Measurements from ENCODE around the gene CDCA5.
A peak's percentile ranks its signal among the peaks of the same experiment; 100 is the strongest.

Gene CDCA5

DNA sequence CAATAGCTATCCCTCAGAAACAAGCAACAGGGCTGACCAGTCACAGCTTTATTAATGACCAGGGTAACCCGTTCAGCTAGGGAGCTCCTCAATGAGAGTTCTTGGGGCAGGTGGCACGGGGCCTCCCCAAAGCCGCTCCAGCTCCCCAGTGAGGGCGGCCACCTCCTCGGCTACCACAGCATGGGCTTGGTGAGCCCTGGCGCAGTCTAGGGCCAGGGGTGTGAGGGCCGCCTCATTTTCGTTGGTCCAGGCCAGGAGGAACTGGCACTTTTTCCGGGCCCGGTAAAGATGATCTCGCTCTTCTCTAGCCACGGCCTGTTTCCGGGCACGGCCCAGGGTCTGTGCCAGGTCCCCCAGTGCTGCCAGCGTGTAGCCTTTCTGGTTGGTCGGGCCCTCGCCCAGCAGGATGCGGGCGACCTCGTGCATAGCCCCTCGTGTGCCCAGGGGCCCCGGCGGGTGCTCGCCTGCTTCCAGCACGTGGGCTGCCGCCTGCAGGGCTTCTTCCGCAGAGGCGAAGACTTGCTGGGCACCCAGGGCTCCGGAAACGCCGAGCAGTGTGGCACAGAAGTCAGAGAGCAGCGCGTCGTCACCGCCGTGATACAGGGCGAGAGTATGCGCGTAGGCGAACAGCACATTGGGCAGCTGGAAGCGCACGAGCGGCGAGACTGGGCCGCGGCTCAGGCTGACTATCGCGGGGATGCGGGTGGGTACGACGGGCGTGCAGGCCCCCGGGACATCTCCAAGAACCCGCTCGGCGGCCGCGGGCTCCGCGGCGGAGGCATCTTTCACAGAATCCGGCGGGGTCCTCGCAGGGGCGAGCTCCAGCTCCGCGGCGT lies 32.7 kb upstream of the CDCA5 start:
- peaks cover 54 to 88% (median 73%) of the 10 kb centered on the region in 10 experiments for H3K4me1 ChIP-seq
- peak overlapping the region; percentile 73 to 94 (median 87) for H3K4me3 ChIP-seq
- H4K20me1 ChIP-seq = peaks cover 0 to 73% (median 43%) of the 10 kb centered on the region in 11 experiments; a peak in 17 of 22 replicates
- no peak for TF ChIP-seq Cebpa-rat (IDR thresholded peaks at IDR 0.05)
- H3K27ac ChIP-seq = peak overlapping the region; percentile 74 to 90 (median 87)
- no peaks in the 10 kb centered on the region for H3K9me3 ChIP-seq (replicated peaks in 1 of 11)
- H3K9ac ChIP-seq = peak overlapping the region; percentile 87 to 92 (median 90)
- H3K36me3 ChIP-seq = peaks cover 34 to 57% (median 49%) of the 10 kb centered on the region in 11 experiments
- H3K4me2 ChIP-seq = peak overlapping the region; percentile 91 to 100 (median 98)
- H3K27me3 ChIP-seq = no peaks in the 10 kb centered on the region

DNA sequence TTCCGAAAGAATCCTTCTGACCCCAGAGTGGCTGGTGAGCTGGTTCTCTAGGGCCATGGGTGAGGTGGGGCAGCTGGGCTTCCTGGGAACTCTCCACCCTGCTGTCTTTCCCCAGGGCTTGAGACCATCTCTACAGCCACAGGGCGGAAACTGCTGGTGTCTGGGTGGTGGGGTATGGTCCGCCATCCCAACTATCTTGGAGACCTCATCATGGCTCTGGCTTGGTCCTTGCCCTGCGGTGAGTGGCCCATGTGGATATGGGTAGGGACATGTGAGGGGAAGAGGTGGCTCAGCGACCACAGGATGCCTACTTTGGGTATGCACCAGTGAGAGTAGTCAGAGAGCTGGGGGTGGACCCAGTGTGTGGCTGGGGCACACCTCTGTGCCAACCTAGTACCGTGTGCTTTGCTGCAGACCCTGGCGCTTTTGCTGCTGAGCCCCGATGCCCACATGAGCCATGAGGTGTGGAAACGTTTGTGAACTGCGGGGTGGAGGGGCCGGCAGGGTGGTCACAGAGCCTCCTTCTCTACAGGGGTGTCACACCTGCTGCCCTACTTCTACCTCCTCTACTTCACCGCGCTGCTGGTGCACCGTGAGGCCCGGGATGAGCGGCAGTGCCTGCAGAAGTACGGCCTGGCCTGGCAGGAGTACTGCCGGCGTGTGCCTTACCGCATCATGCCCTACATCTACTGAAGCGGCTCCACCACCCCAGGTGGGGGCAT lies 31.7 kb upstream of the CDCA5 start:
- Histone ChIP-seq H3K27me3 (no peaks in the 10 kb centered on the region), H3K4me1 (peaks cover 57 to 91% (median 76%) of the 10 kb centered on the region in 10 experiments), H3K36me3 (peaks cover 27 to 48% (median 41%) of the 10 kb centered on the region in 11 experiments), H3K4me2 (peak overlapping the region; percentile 91 to 100 (median 98); a peak in 21 of 22 replicates), H3K4me3 (peak overlapping the region in 4 of 10 experiments; percentile 82 to 88 (median 86); a peak in 4 of 20 replicates), H3K9me3 (replicated peaks in 1 of 11) (no peaks in the 10 kb centered on the region), H4K20me1 (peaks cover 0 to 72% (median 51%) of the 10 kb centered on the region in 11 experiments; a peak in 20 of 22 replicates), H3K27ac (no peak overlapping the region), H3K9ac (peak overlapping the region in 10 of 11 experiments; percentile 87 to 92 (median 90); a peak in 16 of 22 replicates)
- TF ChIP-seq Cebpa-rat (IDR thresholded peaks at IDR 0.05) = no peak

DNA sequence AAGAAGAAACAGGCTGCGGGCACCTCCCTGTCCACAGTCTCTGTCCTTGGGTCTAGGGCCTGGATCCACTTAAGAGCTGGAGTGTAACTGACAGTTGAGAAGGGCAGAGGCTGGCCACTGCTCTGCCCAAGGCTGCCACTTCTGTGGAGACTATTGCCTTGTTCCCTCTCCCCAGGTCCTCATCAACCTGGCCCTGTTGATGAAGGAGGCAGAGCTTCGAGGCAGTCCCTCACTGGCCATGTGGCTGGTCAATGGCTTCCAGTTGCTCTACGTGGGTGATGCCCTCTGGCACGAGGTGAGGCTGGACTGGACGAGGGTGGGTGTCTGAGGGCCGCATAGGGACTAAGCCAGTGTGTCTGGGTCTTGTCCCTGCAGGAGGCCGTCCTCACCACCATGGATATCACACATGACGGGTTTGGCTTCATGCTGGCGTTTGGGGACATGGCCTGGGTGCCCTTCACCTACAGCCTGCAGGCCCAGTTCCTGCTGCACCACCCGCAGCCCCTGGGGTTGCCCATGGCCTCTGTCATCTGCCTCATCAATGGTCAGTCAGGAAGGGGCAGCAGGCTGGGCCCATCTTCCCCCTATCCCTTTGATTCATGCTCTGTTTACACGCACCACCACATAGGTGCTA lies 30.8 kb upstream of the CDCA5 start:
- no peak overlapping the region for H3K27ac ChIP-seq
- H3K27me3 ChIP-seq = no peaks in the 10 kb centered on the region
- H3K36me3 ChIP-seq = peaks cover 21 to 43% (median 37%) of the 10 kb centered on the region in 11 experiments
- H3K4me3 ChIP-seq = no peak overlapping the region
- peaks cover 0 to 71% (median 51%) of the 10 kb centered on the region in 11 experiments; a peak in 20 of 22 replicates for H4K20me1 ChIP-seq
- no peak for TF ChIP-seq Cebpa-rat (IDR thresholded peaks at IDR 0.05)
- 0 out of 22 replicates have a peak overlapping the region, but pooled peaks of 2 of the 11 experiments have one; percentile 97 to 100 for H3K4me2 ChIP-seq
- peak overlapping the region in 3 of 11 experiments; percentile 22 to 82 (median 78); a peak in 1 of 22 replicates for H3K9ac ChIP-seq
- H3K4me1 ChIP-seq = peaks cover 50 to 90% (median 73%) of the 10 kb centered on the region in 10 experiments
- H3K9me3 ChIP-seq (replicated peaks in 1 of 11) = no peaks in the 10 kb centered on the region

DNA sequence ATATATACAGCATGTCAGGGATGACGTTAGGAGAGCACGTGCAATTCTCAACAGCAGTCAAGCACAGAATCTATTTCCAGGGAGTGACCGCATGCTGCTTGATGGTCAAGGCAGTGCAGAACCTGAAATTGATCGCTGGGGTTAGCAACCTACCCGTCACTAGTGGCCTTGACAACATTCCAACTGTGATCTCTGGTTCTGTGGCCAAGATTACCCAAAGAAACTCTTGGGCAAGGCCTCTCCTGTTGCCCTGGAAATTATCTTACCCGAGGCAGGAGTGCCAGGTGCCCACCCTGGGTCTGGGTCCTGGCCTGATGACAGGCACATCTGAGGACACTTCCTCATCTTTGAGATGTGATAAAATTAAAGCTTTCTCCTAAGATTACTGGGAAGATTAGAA lies 30.0 kb upstream of the CDCA5 start:
- H3K4me2 ChIP-seq = peak overlapping the region; percentile 95 to 100 (median 99)
- H3K4me3 ChIP-seq = peak overlapping the region in 1 of 10 experiments; percentile 70; a peak in 1 of 20 replicates
- TF ChIP-seq Cebpa-rat (IDR thresholded peaks at IDR 0.05) = no peak
- peaks cover 21 to 42% (median 37%) of the 10 kb centered on the region in 11 experiments for H3K36me3 ChIP-seq
- peaks cover 46 to 82% (median 66%) of the 10 kb centered on the region in 10 experiments for H3K4me1 ChIP-seq
- H3K9ac ChIP-seq = peak overlapping the region in 6 of 11 experiments; percentile 75 to 82 (median 78); a peak in 6 of 22 replicates
- peaks cover 0 to 68% (median 47%) of the 10 kb centered on the region in 11 experiments; a peak in 20 of 22 replicates for H4K20me1 ChIP-seq
- H3K27me3 ChIP-seq = no peaks in the 10 kb centered on the region
- no peaks in the 10 kb centered on the region for H3K9me3 ChIP-seq (replicated peaks in 1 of 11)
- no peak overlapping the region for H3K27ac ChIP-seq

DNA sequence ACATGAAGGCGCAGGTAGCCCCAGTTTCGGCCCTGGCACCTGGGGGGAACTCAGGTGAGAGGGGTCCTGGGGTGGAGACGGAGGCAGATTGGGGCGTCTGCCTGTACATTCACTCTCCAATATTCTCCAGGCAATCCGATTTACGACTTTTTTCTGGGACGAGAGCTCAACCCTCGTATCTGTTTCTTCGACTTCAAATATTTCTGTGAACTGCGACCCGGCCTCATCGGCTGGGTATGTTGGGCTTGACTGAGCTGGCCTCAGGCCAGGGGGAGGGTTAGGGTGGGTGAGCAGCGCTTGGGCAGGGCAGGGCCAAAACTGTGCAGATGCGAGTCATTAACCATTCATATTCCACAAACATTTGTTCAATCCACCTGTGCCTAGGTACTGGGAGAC lies 29.5 kb upstream of the CDCA5 start:
- no peaks in the 10 kb centered on the region for H3K27me3 ChIP-seq
- peak overlapping the region; percentile 95 to 100 (median 99) for H3K4me2 ChIP-seq
- peak overlapping the region in 8 of 11 experiments; percentile 40 to 69 (median 60); a peak in 14 of 22 replicates for H3K27ac ChIP-seq
- H3K36me3 ChIP-seq = peaks cover 21 to 42% (median 37%) of the 10 kb centered on the region in 11 experiments
- H3K4me3 ChIP-seq = peak overlapping the region; percentile 57 to 76 (median 66); a peak in 18 of 20 replicates
- H3K4me1 ChIP-seq = peaks cover 45 to 77% (median 65%) of the 10 kb centered on the region in 10 experiments
- peak overlapping the region; percentile 62 to 86 (median 76) for H3K9ac ChIP-seq
- TF ChIP-seq Cebpa-rat (IDR thresholded peaks at IDR 0.05) = no peak
- H3K9me3 ChIP-seq (replicated peaks in 1 of 11) = no peaks in the 10 kb centered on the region
- peaks cover 0 to 66% (median 42%) of the 10 kb centered on the region in 11 experiments; a peak in 20 of 22 replicates for H4K20me1 ChIP-seq

DNA sequence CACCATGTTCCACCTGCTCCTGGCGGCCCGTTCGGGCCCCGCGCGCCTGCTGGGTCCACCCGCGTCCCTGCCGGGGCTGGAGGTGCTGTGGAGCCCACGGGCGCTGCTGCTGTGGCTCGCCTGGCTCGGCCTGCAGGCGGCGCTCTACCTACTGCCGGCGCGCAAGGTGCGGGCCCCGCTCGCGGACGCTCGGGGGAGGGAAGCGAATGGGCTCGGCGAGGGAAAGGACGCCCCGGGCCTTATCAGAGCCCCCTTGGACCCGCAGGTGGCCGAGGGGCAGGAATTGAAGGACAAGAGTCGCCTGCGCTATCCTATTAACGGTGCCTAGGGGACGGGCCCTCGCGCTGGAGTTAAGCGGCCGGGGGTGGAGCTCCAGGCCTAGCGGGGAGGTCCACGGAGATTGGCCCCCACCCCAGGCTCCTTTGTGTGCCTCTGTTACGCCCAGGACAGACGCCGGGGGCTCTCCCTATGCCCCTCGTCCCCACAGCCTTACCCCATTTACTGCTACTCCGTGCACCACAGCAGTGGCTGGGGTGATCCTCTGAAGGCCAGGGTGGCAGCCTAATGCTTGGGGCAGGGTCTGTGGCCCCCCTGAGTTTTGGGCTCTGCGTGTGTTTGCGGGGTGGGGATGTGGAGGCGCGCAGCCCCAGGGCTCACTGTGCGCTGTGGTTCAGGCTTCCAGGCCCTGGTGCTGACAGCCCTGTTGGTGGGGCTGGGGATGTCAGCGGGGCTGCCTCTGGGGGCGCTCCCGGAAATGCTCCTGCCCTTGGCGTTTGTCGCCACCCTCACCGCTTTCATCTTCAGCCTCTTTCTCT lies 28.9 kb upstream of the CDCA5 start:
- no peak for TF ChIP-seq Cebpa-rat (IDR thresholded peaks at IDR 0.05)
- peak overlapping the region; percentile 24 to 69 (median 55); a peak in 20 of 22 replicates for H3K27ac ChIP-seq
- peaks cover 0 to 68% (median 38%) of the 10 kb centered on the region in 11 experiments; a peak in 19 of 22 replicates for H4K20me1 ChIP-seq
- H3K4me2 ChIP-seq = peak overlapping the region; percentile 95 to 100 (median 99)
- no peaks in the 10 kb centered on the region for H3K9me3 ChIP-seq (replicated peaks in 1 of 11)
- peaks cover 41 to 72% (median 62%) of the 10 kb centered on the region in 10 experiments for H3K4me1 ChIP-seq
- H3K9ac ChIP-seq = peak overlapping the region; percentile 62 to 86 (median 76)
- H3K27me3 ChIP-seq = no peaks in the 10 kb centered on the region
- H3K4me3 ChIP-seq = peak overlapping the region; percentile 57 to 76 (median 66)
- peaks cover 22 to 43% (median 37%) of the 10 kb centered on the region in 11 experiments; a peak in 21 of 22 replicates for H3K36me3 ChIP-seq

DNA sequence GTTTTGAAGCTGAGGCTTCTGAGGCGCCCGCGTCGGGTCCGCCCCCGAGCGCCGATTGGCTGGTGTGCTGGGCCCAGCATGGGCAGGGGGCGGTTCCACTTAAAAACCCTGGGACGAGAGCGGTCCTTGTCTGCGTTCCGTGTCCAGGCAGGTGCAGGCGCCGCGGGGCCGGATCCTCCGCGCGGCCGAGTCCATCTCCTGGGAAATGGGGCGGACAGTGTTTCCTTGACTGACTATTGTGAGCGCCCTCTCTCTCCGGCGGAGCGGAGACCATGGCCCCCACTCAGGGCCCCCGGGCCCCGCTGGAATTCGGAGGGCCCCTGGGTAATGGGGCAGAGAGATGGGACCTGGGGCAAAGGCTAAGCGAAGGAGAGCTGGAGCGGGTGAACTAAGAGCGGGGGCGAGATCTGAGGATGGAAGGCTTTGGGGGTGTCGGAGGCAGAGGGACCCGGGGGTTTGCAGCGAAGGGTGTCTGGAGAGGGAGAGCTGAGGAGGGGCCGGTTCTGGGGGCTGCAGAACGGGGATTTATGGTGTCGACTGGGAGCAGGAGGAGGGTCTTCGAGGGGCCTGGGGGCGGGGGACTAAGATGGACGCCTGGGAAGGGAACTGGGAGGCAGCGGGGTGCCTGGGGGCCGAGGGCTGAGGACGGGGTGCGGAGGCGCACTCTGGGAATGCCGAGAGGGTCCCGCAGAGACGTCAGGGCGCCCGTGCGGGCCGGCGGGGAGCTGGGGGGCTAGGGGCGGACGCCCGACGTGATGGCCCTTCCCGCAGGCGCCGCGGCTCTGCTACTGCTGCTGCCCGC lies 28.1 kb upstream of the CDCA5 start, which contains the start of gene TM7SF2:
Gene TM7SF2 (plus strand): TSS at position 129 of the 802 bp plus-strand sequence. CDS start 144 bp downstream, at position 273.
- Histone ChIP-seq H3K27ac (peak within 1 kb of the TSS; percentile 24 to 69 (median 55); a peak in 20 of 22 replicates), H3K27me3 (no peaks in the 10 kb centered on the region), H3K4me2 (peak within 1 kb of the TSS; percentile 95 to 100 (median 99)), H3K4me1 (peaks cover 41 to 71% (median 61%) of the 10 kb centered on the region in 10 experiments), H3K9me3 (replicated peaks in 1 of 11) (no peaks in the 10 kb centered on the region), H3K9ac (peak within 1 kb of the TSS; percentile 62 to 86 (median 76)), H4K20me1 (peaks cover 0 to 75% (median 39%) of the 10 kb centered on the region in 11 experiments; a peak in 19 of 22 replicates), H3K36me3 (peaks cover 30 to 51% (median 45%) of the 10 kb centered on the region in 11 experiments; a peak in 21 of 22 replicates), H3K4me3 (peak within 1 kb of the TSS; percentile 57 to 76 (median 66))
- TF ChIP-seq Cebpa-rat (IDR thresholded peaks at IDR 0.05) = no peak
